GM12892 (cell line): ENCODE results near the gene ZDHHC1.

Experiments used
- POLR2A ChIP-seq: IDR thresholded peaks from 2 replicates; pipeline ENCODE4 v1.6.1; 2011; ENCODE audit warnings: low read depth, low read length, control low read depth
- POLR2AphosphoS5 ChIP-seq: IDR thresholded peaks from 2 replicates; pipeline ENCODE4 v1.6.1; 2011; ENCODE audit warnings: low read depth, low read length, control low read depth

DNA sequence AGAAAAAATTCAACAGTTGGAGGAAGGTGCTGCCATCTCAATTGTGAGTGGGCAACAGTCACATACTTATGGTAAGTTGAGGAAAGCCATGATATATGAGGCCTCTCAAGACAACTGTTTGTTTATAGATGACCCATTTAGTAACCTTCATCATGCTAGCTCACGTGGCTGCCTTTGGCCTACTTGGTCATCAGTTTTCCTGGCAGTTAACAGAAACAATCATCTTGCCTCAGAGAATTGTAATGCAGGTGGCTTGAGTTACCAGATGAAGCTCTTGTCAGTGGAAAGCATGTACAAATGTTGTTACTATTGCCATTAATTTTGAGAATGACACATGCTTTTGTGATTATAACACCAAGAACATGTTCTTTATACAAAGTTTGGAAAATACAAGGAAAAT is 37.6 kb downstream of the ZDHHC1 start:
- no peak for TF ChIP-seq POLR2A
- no peak for TF ChIP-seq POLR2AphosphoS5
